NB4 (cell line): ENCODE results near the gene NEK7.

Source experiments
- MAX ChIP-seq: IDR thresholded peaks from 2 replicates; pipeline ENCODE4 v1.6.1; 2011; ENCODE audit warnings: low read depth, low read length
- POLR2A ChIP-seq: IDR thresholded peaks from 2 replicates; pipeline ENCODE4 v1.6.1; 2011; ENCODE audit warnings: mild to moderate bottlenecking; ENCODE audit not compliant: insufficient read length; ENCODE audit errors: extremely low read depth

- TF ChIP-seq POLR2A = no peak
- no peak for TF ChIP-seq MAX
Measured at GRCh38 chr1:198147216-198147615, 9.6 kb upstream of the NEK7 start.
